HG03280 (cell line): ENCODE data around the gene PDE4B.

Source experiments
- ATAC-seq: cut with Tn5 transposase; IDR thresholded peaks from one replicate; pipeline ENCODE4 v1.9.1; 2021; ENCODE audit warnings: mild to moderate bottlenecking, moderate library complexity; ENCODE audit not compliant: unreplicated experiment

The PDE4B gene

GRCh38 chr1:66372522-66373101 lies 579.9 kb downstream of the PDE4B start:
- no peak for ATAC-seq

- no peak for ATAC-seq
Observed at GRCh38 chr1:66373157-66373591, 580.5 kb downstream of the PDE4B start.

GRCh38 chr1:66374148-66374547 lies 581.5 kb downstream of the PDE4B start:
- ATAC-seq, result peak; percentile 65

GRCh38 chr1:66374561-66375111 lies 581.9 kb downstream of the PDE4B start:
- peak; percentile 45 for ATAC-seq

- no peak for ATAC-seq
Observed at GRCh38 chr1:66375125-66375524, 582.4 kb downstream of the PDE4B start.

- ATAC-seq, result peak; percentile 96
Observed at GRCh38 chr1:66380452-66381212, 587.9 kb downstream of the PDE4B start.

- ATAC-seq, result no peak
Observed at GRCh38 chr1:66381621-66382275, 589.1 kb downstream of the PDE4B start.

GRCh38 chr1:66383168-66383567 lies 590.5 kb downstream of the PDE4B start:
- no peak for ATAC-seq

GRCh38 chr1:66383611-66384010 lies 590.9 kb downstream of the PDE4B start:
- ATAC-seq, result no peak

- no peak for ATAC-seq
Observed at GRCh38 chr1:66384258-66384921, 591.7 kb downstream of the PDE4B start.

- ATAC-seq, result no peak
Observed at GRCh38 chr1:66386712-66387111, 594.0 kb downstream of the PDE4B start.

GRCh38 chr1:66388913-66389312 lies 596.2 kb downstream of the PDE4B start:
- ATAC-seq, result no peak

GRCh38 chr1:66393586-66394287 lies 601.0 kb downstream of the PDE4B start:
- no peak for ATAC-seq

GRCh38 chr1:66394603-66395002 lies 601.9 kb downstream of the PDE4B start:
- no peak for ATAC-seq

- ATAC-seq, result no peak
Observed at GRCh38 chr1:66395202-66396061, 602.7 kb downstream of the PDE4B start.

GRCh38 chr1:66396212-66396890 lies 603.7 kb downstream of the PDE4B start:
- ATAC-seq, result peak; percentile 50

GRCh38 chr1:66397192-66397591 lies 604.5 kb downstream of the PDE4B start:
- peak; percentile 46 for ATAC-seq

- peak; percentile 20 for ATAC-seq
Observed at GRCh38 chr1:66399888-66400529, 607.3 kb downstream of the PDE4B start.

- ATAC-seq, result no peak
Observed at GRCh38 chr1:66400660-66401059, 608.0 kb downstream of the PDE4B start.
